ENCODE data around the gene BBIP1. TPM values are rescaled to one million over a fixed set of nuclear protein-coding genes. Genes with fewer than 3 reads are reported as not detected.

The BBIP1 gene
- polyA plus RNA-seq, 1 donor = 20.8 TPM

DNA sequence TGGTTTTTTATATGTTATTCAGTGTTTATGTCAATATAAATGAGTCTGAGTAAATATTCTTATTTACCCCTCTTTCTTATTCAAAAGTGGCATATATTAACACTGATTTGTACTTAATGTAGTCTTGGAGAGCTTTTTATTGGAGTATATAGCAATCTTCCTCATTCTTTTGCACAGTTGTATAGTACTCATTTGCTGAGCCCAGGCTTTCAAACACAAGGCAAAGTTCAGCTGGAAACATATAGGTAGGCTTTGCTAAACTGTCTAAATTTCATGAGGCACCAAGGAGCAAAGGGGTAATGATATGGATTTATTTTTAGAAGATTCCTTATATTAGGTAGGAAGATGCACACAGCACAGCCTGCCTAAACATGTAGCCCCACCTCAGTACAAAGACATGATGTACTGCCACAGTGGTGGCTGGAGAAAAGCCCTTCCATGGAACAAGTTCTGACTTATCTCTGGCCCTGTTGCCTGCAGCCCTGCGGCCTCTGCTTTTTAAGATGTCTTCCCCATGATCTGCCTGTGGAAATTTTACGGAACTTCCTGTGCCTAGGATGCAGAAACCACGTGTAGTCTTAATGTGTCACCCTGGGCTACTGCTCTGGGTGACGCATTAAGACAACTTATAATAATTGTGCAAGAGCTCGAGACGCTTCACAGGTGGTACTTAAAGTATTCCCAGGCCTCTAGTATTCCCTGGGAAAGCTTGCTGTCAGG lies 56.9 kb downstream of the BBIP1 start:
- no peak for DNase-seq

DNA sequence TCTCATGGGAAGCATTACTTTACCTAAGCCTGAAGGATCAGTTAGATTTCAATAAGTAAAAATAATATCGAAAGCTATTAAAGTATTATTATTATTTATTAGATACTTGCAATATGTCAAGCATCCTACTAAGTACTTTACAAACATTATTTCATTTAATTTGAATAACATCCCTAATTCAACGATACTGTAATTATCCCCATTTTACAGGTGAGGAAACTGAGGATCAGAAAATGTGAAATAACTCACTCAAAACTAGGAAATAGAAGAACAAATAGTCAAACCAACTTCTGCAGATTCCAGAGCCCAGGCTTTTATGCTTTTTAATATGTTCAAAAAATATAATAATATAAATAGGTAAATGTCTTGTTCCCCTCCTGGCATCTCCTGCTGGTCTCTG lies 57.5 kb downstream of the BBIP1 start:
- no peak for DNase-seq

DNA sequence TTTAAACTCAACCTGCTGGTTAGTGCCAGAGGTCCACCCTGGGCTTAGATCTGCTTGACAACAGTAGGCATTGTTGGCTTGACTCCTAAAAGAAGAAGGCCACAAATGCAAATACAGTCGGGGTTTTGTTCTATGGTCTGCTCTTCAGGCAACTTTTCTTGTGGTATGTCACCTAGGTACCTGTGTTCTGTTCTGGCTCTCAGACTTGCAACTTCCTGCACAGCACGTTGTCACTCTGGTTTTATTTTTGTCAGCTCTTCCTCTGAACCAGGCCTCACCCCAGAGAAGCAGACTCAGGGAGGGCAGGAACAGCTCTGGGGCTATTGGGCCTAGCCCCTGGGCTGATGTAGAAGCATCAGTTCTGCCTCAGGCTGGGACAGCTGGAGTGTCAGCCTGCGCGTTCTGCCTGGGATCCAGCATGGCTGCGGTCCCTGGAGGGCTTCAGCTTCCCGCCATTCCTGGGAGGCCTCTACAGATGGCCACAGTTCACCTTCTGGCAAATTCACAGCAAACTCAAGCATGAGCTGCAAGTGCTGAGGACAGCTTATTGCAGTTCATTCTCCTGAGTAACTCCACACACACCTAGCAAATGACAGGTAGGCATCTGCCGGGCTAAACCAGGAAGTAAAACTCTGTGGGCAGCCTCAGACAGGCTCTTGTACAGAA lies 58.3 kb downstream of the BBIP1 start:
- DNase-seq = no peak

DNA sequence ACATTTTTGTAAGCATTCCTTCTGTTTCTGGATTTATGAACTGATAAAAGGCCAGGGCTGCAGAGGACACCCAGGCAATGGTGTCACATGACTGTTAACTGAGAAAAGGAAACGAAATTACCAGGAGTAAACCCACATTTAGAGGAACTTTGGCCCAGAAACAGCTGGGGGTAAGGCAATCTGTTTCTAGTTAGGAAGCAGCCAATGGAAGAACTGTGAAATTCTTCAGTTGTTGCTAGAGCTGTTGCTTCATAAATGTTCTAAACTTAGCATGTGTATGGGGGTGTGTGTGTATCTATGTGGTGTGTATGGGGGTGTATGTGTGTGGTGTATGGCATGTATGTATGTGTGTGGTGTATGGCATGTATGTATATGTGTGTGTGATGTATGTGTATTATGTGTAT lies 59.0 kb downstream of the BBIP1 start:
- no peak for DNase-seq

DNA sequence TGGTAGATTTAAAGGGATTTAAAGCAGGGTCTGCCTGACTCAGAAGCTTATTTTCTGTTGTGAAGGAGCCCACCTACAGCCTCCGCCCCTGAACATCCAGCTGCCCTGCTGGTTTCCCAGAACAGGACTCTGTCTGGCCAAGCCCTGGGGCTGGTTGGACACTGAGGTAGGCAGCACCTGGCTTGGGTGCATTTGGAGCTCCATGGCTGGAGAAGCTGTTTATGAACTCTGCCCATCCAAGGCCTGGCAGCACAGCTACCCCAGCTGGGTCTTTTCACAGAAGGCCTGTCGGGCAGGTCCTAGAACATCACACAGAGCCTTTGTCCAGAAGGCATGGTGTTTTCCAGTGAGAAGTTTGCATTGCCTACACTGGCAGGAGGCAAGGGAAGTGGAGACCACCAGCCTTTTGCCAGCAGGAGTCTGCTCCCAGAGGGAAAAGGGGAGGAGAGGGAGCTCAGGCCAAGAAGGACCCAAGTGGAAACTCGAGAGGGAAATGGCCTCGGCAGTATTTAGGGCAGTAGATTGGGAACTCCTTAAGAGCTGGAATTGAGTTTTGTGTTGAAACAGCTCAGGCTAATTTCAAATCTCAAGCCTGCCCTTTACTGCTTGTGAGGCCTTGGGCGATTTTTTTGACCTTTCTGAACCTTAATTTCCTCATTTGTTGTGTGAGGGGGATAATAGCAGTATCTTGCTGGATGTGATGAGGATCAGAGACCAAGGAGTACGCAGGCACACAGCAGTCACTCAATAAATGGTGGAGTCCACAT lies 59.6 kb downstream of the BBIP1 start:
- DNase-seq = no peak

DNA sequence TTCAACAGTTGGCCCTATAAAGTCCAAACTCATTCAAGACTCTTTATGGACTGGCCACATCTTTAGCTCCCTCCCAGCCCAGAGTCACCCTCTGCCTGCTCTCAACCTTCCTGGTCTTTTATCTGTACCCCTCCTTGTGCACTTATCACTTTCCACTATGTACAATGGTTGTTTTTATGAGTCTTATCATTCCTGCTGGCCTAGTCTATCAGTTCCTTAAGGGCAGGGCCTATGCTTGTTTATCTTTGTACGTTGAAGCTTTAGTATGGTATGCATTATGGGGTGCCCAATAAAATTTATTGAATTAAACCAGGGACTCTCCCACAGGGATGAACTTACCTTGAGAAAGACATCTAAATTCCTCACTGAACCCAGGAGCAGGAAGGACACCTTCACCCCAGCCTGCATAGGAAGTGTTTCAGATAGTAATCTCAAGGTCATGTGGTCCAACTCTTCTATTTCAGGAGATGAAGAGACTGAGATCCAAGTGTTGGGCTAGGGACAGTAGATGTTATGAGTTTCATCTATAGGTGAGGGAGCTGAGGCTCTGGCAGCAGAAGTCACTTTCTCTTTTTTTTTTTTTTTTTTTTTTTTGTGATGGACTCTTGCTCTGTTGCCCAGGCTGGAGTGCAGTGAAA lies 60.6 kb downstream of the BBIP1 start:
- no peak for DNase-seq

DNA sequence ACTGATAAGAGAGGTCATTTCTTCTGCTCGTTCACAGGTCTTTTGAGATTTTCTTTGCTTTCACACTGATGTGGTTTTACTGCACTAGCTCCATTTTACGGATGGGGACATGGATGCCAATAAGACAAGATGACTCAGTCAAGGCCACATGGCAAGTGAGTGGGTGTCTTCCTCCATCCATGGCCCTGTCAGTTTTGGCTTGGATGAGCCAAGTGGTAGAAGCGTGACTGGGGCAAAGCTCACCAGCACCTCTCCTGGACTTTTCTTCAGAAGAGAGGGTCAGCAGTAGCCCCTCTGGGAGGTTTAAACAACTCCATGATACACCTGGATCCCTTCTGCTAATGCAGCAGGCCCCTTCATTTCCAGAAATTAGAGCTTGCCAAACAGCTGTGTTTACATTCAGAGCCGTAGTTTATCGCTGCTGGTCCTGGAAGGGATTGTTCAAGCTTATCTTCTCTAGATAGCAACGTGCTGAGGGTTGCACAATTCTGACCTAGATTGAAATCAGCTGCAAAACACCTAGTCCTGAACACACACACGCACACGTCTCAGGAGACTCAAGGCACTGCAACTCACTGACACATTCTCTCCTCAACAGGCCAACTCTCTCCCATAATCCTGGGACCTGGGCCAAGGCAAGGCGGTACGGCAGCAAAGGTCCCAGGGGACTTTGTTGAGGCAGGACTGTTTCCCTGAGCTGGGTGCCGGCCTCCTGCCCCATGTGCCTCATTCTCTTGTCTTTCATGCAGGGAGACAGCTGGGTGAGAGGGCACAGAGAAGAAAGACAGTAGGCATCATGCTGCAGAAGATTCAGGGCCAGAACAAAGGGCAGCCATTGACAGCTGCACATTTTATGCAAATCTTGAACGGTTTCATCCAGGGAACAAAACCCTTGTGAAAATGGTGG lies 61.5 kb downstream of the BBIP1 start:
- DNase-seq = no peak

DNA sequence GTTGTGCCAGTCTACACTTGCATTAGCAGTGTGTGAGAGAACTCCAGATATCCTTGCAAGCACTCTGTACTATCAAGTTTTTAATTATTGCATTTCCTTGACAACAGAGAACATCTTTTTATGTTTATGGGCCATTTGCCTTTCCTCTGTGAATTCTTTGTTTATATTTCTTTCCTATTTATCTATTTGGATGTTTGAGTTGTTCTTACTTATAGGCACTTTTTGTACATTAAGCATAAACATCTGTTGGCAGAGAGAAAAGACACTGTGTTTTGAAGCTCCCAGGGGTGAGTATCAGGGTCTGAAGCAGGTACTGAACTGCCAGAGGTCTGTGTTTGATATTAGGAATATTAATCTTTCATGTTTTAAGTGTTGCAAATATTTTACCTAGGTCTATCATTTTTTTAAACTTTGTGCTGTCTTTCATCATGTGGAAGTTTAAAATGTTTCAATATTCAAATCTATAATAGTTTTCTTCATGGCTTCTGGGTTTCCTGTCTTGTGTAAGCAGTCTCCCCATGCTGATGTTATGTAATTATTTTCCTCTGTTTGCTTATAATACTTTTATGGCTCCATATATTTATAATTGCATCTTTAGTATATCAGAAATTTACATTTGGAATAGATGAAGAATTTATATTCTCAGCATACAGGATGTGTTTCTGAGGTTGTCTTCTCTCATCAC lies 64.9 kb downstream of the BBIP1 start:
- no peak for DNase-seq

DNA sequence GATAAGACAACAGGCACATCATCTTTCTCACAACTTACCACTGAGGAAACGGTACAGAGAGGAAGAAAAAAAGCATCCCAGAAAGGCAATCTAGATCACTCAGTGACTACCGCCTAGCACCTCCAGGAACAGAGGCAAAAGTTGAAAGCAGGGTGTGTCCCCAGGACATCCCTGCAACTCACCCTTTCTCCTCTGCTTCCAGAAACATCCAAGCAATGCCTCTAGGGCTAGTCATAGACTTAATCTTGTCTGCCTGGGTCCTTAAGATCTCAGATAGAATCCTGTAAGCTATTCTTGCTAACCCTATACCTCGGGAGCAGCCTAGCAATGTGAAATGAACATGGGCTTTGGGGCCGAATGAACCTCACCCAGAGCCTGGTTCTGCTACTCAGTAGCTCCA lies 66.0 kb downstream of the BBIP1 start:
- DNase-seq = no peak

DNA sequence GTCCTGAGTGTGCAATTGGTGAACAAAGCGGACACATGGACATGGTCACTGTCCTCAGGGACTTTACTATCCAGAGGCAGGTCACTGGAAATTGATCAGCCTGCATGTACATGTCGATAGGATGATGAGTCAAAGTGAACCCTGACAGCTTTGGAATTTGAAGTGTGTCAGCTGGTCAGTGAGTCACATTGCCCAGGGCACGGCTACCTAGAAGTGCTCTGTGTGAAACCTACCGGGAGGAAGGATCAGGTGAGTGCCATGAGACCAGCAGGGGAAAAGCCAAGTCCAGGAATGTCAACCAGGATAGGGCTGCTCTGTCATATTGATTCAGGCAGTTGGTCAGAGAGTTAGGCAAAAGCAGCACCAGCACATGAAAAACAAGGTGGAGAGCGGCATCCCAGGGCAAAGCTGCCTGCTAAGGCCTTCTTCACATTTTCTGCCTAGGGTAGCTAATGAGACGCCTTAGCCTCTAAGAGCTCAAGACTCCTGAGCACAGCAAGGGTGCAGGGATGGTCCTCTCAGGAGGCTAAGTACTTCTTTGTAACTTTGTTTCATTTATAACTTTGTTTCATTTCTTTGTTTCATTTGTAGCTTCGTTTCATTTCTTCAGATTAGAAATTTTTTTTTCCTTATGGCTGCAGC lies 66.6 kb downstream of the BBIP1 start:
- DNase-seq = no peak

DNA sequence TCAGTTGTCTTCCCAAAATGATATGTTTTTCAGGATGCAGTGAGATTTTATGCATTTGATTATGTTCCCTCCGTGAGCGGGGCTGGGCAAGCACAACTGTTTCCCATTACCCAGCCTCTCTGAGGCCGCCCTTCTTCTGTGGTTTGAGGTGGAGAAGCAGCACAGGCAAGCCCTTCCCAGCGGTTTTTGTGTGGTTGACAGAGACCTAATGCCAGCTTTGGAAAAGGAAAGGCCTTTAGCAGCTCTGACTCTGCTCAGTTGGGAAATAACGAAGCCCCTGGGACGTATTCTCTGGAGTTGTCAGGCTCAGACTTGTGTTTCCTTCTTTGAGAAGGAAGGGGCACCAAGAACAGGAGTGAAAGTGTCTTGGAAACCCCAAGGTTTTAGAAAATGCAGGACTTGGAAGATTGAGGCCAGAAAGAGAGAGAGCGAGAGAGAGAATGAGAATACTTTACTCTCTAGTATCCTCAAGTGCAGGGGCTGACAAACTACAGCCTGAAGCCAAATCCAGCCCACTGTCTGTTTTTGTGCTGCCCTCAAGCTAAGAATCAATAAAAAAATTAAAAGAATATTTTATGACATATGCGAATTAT lies 67.9 kb downstream of the BBIP1 start:
- DNase-seq = no peak

DNA sequence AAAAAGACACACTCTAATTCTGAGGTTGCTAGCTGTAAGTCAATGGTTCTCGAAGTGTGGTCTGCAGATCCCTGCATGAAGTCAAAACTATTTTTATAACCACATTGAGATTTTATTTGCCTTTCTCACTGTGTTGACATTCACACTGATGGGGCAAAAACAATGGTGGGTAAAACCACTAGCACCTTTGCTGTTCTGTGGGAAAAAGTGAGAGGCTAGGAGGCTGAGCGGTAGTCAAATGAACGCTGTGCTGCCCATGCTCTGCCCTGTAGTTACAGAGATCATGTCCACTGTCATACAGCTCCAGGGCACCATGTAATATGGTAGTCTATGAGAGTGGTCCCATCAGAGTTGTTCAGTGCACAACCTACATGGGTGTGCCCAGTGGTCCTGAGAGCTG lies 68.9 kb downstream of the BBIP1 start:
- no peak for DNase-seq

Other genes with a start within 250 kb of the BBIP1 start
- 168 TPM for gene PDCD4, start 47.3 kb downstream of the BBIP1 start, polyA plus RNA-seq (ENCODE audit: insufficient read length)
- gene SHOC2, start 424 bp upstream of the BBIP1 start, polyA plus RNA-seq (ENCODE audit: insufficient read length) = 27.2 TPM
- 3.7 TPM for gene ADRA2A, start 157.8 kb upstream of the BBIP1 start, polyA plus RNA-seq (ENCODE audit: insufficient read length)